Type B pancreatic cell (in vitro differentiated cells): ENCODE results near the gene PRKAG1. TPM values are rescaled to one million over a fixed set of nuclear protein-coding genes. Genes with fewer than 3 reads are reported as not detected.

Experiments
- DNase-seq: peaks from one replicate; pipeline ENCODE4 v3.0.0; 2021; ENCODE audit warnings: mixed read lengths; ENCODE audit not compliant: unreplicated experiment; ENCODE audit errors: extremely low spot score
- H3K27ac Mint-ChIP-seq: 2 replicates; pipeline ENCODE4 v1.8.0; 2021; ENCODE audit warnings: mild to moderate bottlenecking, mixed read lengths
- H3K27me3 Mint-ChIP-seq: 2 replicates; pipeline ENCODE4 v1.8.0; 2021; ENCODE audit warnings: mixed read lengths
- H3K36me3 Mint-ChIP-seq: 2 replicates; pipeline ENCODE4 v1.8.0; 2021; ENCODE audit warnings: mixed read lengths
- H3K4me1 Mint-ChIP-seq: one replicate; pipeline ENCODE4 v1.8.0; 2021; ENCODE audit warnings: mixed read lengths; ENCODE audit not compliant: unreplicated experiment
- H3K4me3 Mint-ChIP-seq: 2 replicates; pipeline ENCODE4 v1.8.0; 2021; ENCODE audit warnings: mild to moderate bottlenecking, mixed read lengths
- H3K9me3 Mint-ChIP-seq: 2 replicates; pipeline ENCODE4 v1.8.0; 2021; ENCODE audit warnings: mixed read lengths
- total RNA-seq: library from RNA; stranded (reverse); gene quantifications from 2 replicates; pipeline ENCODE4 v1.2.1, GENCODE V29; 2021; ENCODE audit warnings: low replicate concordance
- TF ChIP-seq, protein P1 (sequence below): fragments of 200-600 bp; sonication (generic); conservative IDR thresholded peaks from 2 replicates; pipeline ENCODE4 v1.5.0; 2021; ENCODE audit warnings: antibody characterized with exemption, mild to moderate bottlenecking

PRKAG1 gene
- total RNA-seq, 1 donor from 2014 or later: 58.7 TPM

DNA sequence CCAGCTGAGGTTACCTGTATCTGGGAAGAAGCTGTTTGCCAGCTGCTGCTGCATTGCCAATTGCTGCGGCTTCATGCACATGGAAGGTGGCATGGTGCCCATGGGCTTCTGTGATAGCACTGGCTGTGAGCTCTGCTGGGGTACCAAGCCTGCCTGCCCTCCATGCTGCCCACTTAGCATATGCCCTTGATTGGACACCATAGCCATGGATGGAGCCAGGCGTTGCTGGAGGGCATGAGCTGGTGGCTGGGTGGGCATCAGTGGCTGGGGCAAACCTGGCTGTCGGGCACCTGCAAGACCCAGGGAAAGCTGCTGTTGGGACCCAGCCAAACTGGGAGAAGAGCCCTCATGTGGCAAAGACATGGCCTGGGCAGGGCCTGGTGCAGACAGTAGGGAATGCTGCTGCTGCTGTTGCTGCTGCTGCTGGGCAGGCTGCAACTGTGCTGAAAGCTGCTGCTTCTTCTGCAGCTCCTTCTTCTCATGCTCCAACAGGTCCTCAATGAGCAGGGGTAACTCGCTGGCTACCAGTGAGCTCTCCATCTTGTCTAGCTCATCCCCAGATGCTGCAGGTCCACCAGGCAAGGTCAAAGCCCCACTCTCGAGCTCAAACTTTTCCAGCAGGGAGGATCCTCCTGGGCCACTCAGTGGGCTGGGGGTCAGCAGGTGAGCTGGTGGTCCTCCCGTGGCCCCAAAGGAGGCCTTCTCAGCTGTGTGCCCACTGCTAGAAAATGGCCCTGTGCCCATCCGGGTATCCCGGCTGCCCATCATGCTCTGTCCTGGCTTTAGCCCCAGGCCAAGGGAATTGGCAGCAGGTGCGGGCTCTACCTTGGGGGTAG lies 18.8 kb upstream of the PRKAG1 start:
- H3K27me3 Mint-ChIP-seq: no peaks in the 10 kb centered on the region
- no peak overlapping the region for H3K4me3 Mint-ChIP-seq
- TF ChIP-seq, protein P1, sequence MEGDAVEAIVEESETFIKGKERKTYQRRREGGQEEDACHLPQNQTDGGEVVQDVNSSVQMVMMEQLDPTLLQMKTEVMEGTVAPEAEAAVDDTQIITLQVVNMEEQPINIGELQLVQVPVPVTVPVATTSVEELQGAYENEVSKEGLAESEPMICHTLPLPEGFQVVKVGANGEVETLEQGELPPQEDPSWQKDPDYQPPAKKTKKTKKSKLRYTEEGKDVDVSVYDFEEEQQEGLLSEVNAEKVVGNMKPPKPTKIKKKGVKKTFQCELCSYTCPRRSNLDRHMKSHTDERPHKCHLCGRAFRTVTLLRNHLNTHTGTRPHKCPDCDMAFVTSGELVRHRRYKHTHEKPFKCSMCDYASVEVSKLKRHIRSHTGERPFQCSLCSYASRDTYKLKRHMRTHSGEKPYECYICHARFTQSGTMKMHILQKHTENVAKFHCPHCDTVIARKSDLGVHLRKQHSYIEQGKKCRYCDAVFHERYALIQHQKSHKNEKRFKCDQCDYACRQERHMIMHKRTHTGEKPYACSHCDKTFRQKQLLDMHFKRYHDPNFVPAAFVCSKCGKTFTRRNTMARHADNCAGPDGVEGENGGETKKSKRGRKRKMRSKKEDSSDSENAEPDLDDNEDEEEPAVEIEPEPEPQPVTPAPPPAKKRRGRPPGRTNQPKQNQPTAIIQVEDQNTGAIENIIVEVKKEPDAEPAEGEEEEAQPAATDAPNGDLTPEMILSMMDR: no peak
- DNase-seq: no peak
- H3K4me1 Mint-ChIP-seq: no peaks in the 10 kb centered on the region
- peaks cover 11% of the 10 kb centered on the region for H3K36me3 Mint-ChIP-seq
- no peaks in the 10 kb centered on the region for H3K9me3 Mint-ChIP-seq
- H3K27ac Mint-ChIP-seq: no peak overlapping the region

- Mint-ChIP-seq H3K4me3 (no peak overlapping the region), H3K4me1 (no peaks in the 10 kb centered on the region), H3K27me3 (no peaks in the 10 kb centered on the region), H3K9me3 (no peaks in the 10 kb centered on the region), H3K36me3 (peaks cover 12% of the 10 kb centered on the region), H3K27ac (no peak overlapping the region)
- TF ChIP-seq, protein P1: no peak
- DNase-seq: no peak
These were observed 17.5 kb upstream of the PRKAG1 start for GRCh38 chr12:49036029-49036428.

DNA sequence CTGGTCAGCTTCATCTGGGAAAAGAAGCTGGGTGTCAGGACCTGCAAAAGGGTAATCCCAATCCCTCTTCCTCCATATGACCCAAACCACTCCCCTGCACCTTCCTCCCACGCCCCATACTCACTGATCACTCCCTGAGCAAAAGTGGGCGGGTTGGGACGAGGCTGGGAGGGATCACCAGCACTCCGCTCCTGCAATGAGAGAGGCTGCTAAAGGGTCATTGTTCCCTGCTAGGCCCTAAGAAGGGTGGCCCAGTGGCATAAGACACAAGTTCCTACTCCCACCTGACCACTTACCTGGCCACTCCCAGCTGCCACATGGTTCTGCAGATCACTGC lies 15.7 kb upstream of the PRKAG1 start:
- Mint-ChIP-seq H3K27ac (no peak overlapping the region), H3K36me3 (peaks cover 14% of the 10 kb centered on the region), H3K4me1 (no peaks in the 10 kb centered on the region), H3K27me3 (no peaks in the 10 kb centered on the region), H3K9me3 (no peaks in the 10 kb centered on the region), H3K4me3 (no peak overlapping the region)
- TF ChIP-seq, protein P1: no peak
- DNase-seq: no peak

- Mint-ChIP-seq H3K27ac (no peak overlapping the region), H3K4me1 (no peaks in the 10 kb centered on the region), H3K4me3 (no peak overlapping the region), H3K36me3 (peaks cover 10% of the 10 kb centered on the region), H3K9me3 (no peaks in the 10 kb centered on the region), H3K27me3 (no peaks in the 10 kb centered on the region)
- TF ChIP-seq, protein P1: no peak
- DNase-seq: no peak
These were observed 15.2 kb upstream of the PRKAG1 start for GRCh38 chr12:49033611-49034285.

DNA sequence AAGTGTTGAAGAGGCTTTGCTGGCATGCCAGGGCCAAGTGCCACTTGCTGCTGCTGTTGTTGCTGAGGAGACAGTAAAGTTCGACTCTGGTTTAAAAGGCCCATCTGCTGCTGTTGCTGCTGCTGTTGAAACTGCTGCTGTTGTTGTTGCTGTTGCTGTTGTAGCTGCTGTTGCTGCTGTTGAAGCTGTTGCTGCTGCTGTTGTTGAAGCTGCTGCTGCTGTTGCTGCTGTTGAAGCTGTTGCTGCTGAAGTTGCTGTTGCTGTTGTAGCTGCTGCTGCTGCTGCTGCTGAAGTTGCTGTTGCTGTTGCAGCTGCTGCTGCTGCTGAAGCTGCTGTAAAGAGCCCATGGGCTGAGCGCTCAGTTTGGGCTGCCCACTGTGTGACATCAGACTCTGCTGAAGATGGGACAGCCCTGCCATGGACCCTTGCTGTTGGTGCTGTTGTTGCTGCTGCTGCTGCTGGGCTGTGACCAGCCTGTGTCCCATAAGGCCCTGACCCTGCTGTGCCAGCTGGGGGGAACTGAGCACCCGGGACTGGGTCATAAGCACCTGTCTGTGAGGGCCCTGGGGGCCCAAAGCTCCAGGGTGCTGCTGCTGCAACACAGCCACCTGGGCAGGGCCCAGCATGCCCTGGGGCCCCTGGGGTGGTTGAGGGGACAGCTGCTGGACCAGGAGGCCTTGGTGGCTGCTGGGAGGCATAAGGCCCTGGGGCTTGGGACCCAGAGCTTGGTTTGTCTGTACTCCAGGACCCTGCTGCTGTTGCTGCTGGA lies 14.3 kb upstream of the PRKAG1 start:
- DNase-seq: no peak
- H3K4me3 Mint-ChIP-seq: no peak overlapping the region
- H3K27me3 Mint-ChIP-seq: no peaks in the 10 kb centered on the region
- H3K9me3 Mint-ChIP-seq: no peaks in the 10 kb centered on the region
- no peak overlapping the region for H3K27ac Mint-ChIP-seq
- no peaks in the 10 kb centered on the region for H3K4me1 Mint-ChIP-seq
- H3K36me3 Mint-ChIP-seq: peaks cover 9% of the 10 kb centered on the region
- TF ChIP-seq, protein P1: no peak
